Cardiac muscle cell (in vitro differentiated cells and primary cell): Measurements from ENCODE around the gene LGALS1. TPM values are rescaled to one million over a fixed set of nuclear protein-coding genes. Genes with fewer than 3 reads are reported as not detected.

Experiments used
- DNase-seq, 2 donors: peaks; one replicate each; pipeline versions ENCODE4 v3.0.0 to v3.0.0-alpha.2; 2010 to 2017; ENCODE audit warnings: low read depth in 1 of 2, low spot score in 1 of 2
- H3K27ac ChIP-seq: fragments of 200-600 bp; sonication (generic); 2 replicates; pipeline ENCODE4 v1.5.1; 2016
- H3K27me3 ChIP-seq: fragments of 200-600 bp; sonication (generic); 2 replicates; pipeline ENCODE4 v1.6.0; 2016; ENCODE audit warnings: control low read depth
- H3K36me3 ChIP-seq: fragments of 200-600 bp; sonication (generic); 2 replicates; pipeline ENCODE4 v1.5.1; 2016; ENCODE audit warnings: control low read depth
- H3K4me1 ChIP-seq: fragments of 200-600 bp; sonication (generic); 2 replicates; pipeline ENCODE4 v1.8.1; 2017; ENCODE audit warnings: low read depth, mild to moderate bottlenecking, mixed run types
- H3K4me3 ChIP-seq: fragments of 200-600 bp; sonication (generic); 2 replicates; pipeline ENCODE4 v1.5.1; 2016; ENCODE audit warnings: mild to moderate bottlenecking
- H3K9me3 ChIP-seq: fragments of 200-600 bp; sonication (generic); 2 replicates; pipeline ENCODE4 v1.5.1; 2017; ENCODE audit warnings: low read depth, mild to moderate bottlenecking, control low read depth
- polyA plus RNA-seq: library from polyadenylated mRNA; unstranded; fragments of >200 nt; fragmentation: Nextera tagmentation; extraction: Ambion mirVana; gene quantifications from 2 replicates; pipeline ENCODE4 v1.2.1, GENCODE V29; 2016
- total RNA-seq: library from RNA; depleted of rRNA; stranded (reverse); fragments of >200 nt; gene quantifications from 2 replicates; pipeline ENCODE4 v1.2.3, GENCODE V29; 2016
- TF ChIP-seq, protein P1 (sequence below): IDR thresholded peaks from 2 replicates; pipeline ENCODE4 v1.5.1; 2012; ENCODE audit warnings: low read depth, mild to moderate bottlenecking, low read length

The LGALS1 gene
- total and polyA plus RNA-seq, 2 experiments from 2014 or later: 8.1 to 24.5 TPM

DNA sequence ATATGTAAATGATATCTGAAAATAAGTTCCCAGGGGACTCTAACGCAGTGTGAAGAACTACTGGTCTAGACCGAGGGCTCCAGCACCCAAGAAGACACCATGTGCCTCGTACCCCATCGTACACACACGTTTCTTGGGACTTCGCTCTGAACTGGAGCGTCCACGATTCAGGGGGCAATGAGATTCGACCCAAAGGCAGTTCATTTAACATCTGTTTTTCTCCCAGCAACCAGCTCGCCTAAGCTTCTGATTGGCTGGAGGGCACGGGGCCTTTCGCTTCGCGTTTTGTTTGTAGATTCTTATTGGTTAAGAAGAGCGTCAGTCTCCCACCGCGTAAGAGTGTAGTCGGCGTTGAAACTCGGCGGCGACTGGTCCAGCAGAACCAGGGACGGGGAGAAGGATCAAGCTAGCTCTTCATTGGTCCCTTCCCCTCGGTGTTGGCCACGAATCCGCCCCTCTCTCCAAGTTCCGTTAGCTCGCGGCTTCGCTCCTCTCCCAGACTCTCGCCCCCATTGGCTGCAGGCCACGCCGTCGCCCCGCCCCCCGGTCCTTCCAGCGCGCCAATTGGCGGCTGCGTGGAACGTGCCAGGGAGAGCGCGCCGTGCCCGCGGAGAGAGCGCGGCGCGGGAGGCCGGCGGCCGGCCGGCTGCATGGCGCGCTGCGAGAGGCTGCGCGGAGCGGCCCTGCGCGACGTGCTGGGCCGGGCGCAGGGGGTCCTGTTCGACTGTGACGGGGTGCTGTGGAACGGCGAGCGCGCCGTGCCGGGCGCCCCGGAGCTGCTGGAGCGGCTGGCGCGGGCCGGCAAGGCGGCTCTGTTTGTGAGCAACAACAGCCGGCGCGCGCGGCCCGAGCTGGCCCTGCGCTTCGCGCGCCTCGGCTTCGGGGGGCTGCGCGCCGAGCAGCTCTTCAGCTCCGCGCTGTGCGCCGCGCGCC is 17.0 kb upstream of the LGALS1 start, which contains the start of gene PDXP:
TSS of gene PDXP (plus strand) at position 591 of the 933 bp plus-strand sequence. CDS start at position 651, 60 bp downstream.
- Histone ChIP-seq H3K36me3 (no peaks in the 10 kb centered on the region), H3K9me3 (no peaks in the 10 kb centered on the region), H3K27ac (peak within 1 kb of the TSS; percentile 80), H3K4me1 (peaks cover 14% of the 10 kb centered on the region), H3K27me3 (no peaks in the 10 kb centered on the region), H3K4me3 (peak within 1 kb of the TSS; percentile 92)
- TF ChIP-seq, protein P1, sequence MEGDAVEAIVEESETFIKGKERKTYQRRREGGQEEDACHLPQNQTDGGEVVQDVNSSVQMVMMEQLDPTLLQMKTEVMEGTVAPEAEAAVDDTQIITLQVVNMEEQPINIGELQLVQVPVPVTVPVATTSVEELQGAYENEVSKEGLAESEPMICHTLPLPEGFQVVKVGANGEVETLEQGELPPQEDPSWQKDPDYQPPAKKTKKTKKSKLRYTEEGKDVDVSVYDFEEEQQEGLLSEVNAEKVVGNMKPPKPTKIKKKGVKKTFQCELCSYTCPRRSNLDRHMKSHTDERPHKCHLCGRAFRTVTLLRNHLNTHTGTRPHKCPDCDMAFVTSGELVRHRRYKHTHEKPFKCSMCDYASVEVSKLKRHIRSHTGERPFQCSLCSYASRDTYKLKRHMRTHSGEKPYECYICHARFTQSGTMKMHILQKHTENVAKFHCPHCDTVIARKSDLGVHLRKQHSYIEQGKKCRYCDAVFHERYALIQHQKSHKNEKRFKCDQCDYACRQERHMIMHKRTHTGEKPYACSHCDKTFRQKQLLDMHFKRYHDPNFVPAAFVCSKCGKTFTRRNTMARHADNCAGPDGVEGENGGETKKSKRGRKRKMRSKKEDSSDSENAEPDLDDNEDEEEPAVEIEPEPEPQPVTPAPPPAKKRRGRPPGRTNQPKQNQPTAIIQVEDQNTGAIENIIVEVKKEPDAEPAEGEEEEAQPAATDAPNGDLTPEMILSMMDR: no peak
- DNase-seq: peak; percentile 100

DNA sequence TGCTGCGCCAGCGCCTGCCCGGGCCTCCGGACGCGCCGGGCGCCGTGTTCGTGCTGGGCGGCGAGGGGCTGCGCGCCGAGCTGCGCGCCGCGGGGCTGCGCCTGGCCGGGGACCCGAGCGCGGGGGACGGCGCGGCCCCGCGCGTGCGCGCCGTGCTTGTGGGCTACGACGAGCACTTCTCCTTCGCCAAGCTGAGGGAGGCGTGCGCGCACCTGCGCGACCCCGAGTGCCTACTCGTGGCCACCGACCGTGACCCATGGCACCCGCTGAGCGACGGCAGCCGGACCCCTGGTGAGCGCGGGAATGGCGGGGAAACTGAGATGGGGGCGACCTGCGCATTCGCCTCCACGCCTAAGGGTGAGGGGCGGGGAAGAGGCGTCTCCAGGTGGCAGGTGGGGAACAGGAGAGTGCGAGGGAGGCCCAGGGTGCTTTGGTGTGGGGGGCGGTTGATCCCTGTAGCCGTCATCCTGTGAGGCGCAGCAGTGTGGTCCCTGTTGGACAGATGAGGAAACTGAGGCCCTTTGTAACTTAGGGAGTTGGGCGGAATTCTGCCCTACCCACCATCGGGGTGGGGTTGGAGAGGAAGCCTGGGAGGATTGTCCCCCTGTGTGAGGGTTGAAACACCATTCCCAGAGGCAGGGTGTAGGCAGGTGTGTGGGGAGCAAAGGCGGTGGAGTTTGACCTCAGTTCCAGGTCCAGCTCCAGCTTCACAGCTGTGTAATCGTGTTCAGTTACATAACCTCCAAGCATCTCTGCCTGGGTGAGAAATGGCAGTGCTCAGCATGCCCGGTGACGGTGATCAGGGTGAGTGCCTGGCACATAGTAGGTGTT is 16.2 kb upstream of the LGALS1 start:
- H3K27me3 ChIP-seq: no peaks in the 10 kb centered on the region
- no peaks in the 10 kb centered on the region for H3K9me3 ChIP-seq
- TF ChIP-seq, protein P1: no peak
- no peaks in the 10 kb centered on the region for H3K36me3 ChIP-seq
- H3K4me1 ChIP-seq: peaks cover 14% of the 10 kb centered on the region
- DNase-seq: no peak
- H3K4me3 ChIP-seq: peak overlapping the region; percentile 92
- no peak overlapping the region for H3K27ac ChIP-seq

DNA sequence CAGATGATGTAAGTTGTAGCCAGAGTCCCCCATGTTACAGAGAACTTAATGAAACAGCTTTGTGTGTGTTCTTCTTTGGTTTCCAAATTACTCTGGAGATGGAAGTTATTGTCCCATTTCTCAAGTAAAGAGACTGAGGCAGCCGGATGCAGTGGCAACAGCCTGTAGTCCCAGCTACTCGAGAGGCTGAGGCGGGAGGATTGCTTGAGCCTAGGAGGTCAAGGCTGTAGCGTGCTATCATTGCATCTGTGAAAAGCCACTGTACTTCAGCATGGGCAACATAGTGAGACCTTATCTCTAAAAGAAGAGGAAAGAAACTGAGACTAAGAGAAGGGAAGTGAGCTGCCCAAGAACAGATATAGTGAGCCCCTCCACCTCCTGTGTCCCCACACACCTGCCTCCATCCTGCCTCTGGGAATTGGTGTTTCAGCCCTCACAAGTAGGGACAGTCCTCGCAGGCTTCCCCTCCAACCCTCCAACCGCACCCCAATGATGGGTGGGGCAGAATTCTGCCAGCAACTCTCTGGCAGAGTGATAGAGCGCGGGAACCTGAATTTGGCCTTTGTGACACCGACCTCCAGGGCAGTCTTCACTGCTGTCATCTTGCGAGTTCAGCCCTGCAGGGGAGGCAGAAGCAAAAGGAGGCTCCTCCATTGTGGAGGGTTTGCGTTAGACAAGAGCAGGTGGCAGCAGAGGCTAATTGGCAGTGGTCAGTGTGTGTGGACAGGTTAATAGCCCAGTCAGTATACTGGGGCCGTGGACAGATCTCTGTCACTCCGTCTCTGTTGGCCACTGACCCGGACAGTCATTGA is 15.3 kb upstream of the LGALS1 start:
- no peak for DNase-seq
- Histone ChIP-seq H3K4me1 (peaks cover 14% of the 10 kb centered on the region), H3K9me3 (no peaks in the 10 kb centered on the region), H3K36me3 (no peaks in the 10 kb centered on the region), H3K27me3 (no peaks in the 10 kb centered on the region), H3K4me3 (peak overlapping the region; percentile 92), H3K27ac (peak overlapping the region; percentile 78)
- TF ChIP-seq, protein P1: no peak

DNA sequence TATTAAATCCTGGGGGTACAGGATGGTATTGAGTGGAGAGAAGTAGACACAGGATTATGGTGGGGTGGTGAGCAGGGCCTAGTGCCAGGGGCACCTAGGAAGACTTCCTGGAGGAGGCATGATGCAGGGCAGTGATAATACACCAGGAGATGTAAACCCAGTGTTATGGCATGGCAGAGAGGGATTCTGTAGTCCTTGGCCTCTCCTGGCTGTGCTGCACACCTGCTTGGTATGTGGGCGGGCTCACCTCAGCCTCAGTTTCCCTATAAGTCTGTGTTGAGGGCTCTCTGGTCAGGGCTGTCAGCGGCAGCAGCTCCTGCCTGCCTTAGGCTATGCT is 14.8 kb upstream of the LGALS1 start:
- H3K9me3 ChIP-seq: no peaks in the 10 kb centered on the region
- H3K4me1 ChIP-seq: peaks cover 14% of the 10 kb centered on the region
- no peak overlapping the region for H3K4me3 ChIP-seq
- peak overlapping the region; percentile 78 for H3K27ac ChIP-seq
- TF ChIP-seq, protein P1: no peak
- H3K36me3 ChIP-seq: no peaks in the 10 kb centered on the region
- no peaks in the 10 kb centered on the region for H3K27me3 ChIP-seq
- no peak for DNase-seq
